ENCODE measurements around the gene RNPS1. TPM values are rescaled to one million over a fixed set of nuclear protein-coding genes. Genes with fewer than 3 reads are reported as not detected.

RNPS1 gene
- total and polyA plus RNA-seq, 9 of the 15 experiments (the other 6 are each of a cell fraction or from before 2014, with no cell fraction given) = 44.9 to 338 (median 202) TPM

DNA sequence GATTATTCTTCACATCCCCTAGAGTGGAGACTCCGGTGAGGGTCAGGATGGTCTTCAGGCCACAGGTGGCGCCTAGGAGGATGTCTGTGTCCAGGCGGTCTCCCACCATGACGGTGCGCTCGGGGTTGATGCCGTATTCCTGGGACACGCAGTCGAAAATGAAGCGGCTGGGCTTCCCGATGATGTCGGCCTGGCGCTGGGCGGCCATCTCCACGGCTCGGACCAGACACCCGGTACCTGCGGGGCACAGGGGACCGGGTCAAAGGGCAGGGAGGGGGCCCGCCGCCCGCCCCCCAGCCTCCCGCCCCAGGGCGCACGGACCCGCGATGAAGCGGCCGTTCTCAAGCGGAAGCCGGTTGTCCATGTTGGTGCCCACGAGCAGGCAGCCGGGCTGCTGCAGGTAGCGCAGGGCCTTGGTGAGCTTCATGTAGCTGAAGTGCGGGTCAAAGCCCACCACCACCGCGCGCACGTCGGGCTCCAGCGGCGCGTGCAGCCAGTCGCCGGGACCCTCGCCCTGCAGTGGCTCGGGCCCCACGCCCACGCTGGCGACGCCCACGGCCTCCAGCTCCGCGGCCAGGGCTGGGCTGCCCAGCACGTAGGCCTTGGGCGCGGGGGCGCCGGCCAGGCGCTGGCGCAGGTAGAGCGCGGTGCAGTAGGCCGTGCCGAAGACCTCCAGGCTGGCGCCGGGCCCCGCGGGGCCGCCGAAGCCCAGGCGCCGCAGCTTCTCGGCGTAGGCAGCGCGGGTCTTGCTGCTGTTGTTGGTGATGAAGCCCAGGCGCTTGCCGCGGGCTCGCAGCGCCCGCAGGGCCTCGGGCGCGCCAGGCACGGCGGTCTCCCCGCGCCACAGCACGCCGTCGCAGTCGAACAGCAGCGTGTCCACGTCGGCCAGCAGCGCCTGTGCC, 53.9 kb downstream of the RNPS1 start (continued):
- TF ChIP-seq MYC (IDR thresholded peaks at IDR 0.05; ENCODE audit: low read depth, low read length) (no peak), MYC (CRISPR knock-in tag; IDR thresholded peaks at IDR 0.05; ENCODE audit: borderline replicate concordance, low read depth) (no peak), ZNF79 (CRISPR knock-in tag; IDR thresholded peaks at IDR 0.05; ENCODE audit: low read depth) (no peak), FOXJ3 (CRISPR knock-in tag; IDR thresholded peaks at IDR 0.05) (no peak), ELF4 (CRISPR knock-in tag; IDR thresholded peaks at IDR 0.05) (no peak), BRCA1 (IDR thresholded peaks at IDR 0.05) (no peak), BRCA1 (CRISPR knock-in tag; IDR thresholded peaks at IDR 0.05) (no peak), ZFPM2 (CRISPR knock-in tag; IDR thresholded peaks at IDR 0.05) (no peak), ZNF586 (CRISPR knock-in tag; conservative IDR thresholded peaks at IDR 0.05) (no peak), ZBED1 (IDR thresholded peaks at IDR 0.05) (no peak), ZNF717 (CRISPR knock-in tag; IDR thresholded peaks at IDR 0.05) (no peak), EGR1 (conservative IDR thresholded peaks at IDR 0.05) (peak; percentile 63), RFX1 (IDR thresholded peaks at IDR 0.05) (no peak), ERF (CRISPR knock-in tag; IDR thresholded peaks at IDR 0.05) (no peak), LCOR (CRISPR knock-in tag; IDR thresholded peaks at IDR 0.05) (no peak), HDAC1 (IDR thresholded peaks at IDR 0.05) (no peak), ELK3 (CRISPR knock-in tag; IDR thresholded peaks at IDR 0.05) (no peak), RBBP5 (IDR thresholded peaks at IDR 0.05; ENCODE audit: borderline replicate concordance, insufficient read depth, low read length, poor library complexity, severe bottlenecking) (peak; percentile 89), ZNF75A (CRISPR knock-in tag; IDR thresholded peaks at IDR 0.05) (no peak), HSF4 (CRISPR knock-in tag; IDR thresholded peaks at IDR 0.05; ENCODE audit: borderline replicate concordance) (no peak)
- TF ChIP-seq, protein P1, sequence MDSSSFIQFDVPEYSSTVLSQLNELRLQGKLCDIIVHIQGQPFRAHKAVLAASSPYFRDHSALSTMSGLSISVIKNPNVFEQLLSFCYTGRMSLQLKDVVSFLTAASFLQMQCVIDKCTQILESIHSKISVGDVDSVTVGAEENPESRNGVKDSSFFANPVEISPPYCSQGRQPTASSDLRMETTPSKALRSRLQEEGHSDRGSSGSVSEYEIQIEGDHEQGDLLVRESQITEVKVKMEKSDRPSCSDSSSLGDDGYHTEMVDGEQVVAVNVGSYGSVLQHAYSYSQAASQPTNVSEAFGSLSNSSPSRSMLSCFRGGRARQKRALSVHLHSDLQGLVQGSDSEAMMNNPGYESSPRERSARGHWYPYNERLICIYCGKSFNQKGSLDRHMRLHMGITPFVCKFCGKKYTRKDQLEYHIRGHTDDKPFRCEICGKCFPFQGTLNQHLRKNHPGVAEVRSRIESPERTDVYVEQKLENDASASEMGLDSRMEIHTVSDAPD (CRISPR knock-in tag; IDR thresholded peaks at IDR 0.05) = no peak
- TF ChIP-seq, protein P2, sequence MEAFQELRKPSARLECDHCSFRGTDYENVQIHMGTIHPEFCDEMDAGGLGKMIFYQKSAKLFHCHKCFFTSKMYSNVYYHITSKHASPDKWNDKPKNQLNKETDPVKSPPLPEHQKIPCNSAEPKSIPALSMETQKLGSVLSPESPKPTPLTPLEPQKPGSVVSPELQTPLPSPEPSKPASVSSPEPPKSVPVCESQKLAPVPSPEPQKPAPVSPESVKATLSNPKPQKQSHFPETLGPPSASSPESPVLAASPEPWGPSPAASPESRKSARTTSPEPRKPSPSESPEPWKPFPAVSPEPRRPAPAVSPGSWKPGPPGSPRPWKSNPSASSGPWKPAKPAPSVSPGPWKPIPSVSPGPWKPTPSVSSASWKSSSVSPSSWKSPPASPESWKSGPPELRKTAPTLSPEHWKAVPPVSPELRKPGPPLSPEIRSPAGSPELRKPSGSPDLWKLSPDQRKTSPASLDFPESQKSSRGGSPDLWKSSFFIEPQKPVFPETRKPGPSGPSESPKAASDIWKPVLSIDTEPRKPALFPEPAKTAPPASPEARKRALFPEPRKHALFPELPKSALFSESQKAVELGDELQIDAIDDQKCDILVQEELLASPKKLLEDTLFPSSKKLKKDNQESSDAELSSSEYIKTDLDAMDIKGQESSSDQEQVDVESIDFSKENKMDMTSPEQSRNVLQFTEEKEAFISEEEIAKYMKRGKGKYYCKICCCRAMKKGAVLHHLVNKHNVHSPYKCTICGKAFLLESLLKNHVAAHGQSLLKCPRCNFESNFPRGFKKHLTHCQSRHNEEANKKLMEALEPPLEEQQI (IDR thresholded peaks at IDR 0.05) = no peak
- TF ChIP-seq, protein P3, sequence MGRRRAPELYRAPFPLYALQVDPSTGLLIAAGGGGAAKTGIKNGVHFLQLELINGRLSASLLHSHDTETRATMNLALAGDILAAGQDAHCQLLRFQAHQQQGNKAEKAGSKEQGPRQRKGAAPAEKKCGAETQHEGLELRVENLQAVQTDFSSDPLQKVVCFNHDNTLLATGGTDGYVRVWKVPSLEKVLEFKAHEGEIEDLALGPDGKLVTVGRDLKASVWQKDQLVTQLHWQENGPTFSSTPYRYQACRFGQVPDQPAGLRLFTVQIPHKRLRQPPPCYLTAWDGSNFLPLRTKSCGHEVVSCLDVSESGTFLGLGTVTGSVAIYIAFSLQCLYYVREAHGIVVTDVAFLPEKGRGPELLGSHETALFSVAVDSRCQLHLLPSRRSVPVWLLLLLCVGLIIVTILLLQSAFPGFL (CRISPR knock-in tag; IDR thresholded peaks at IDR 0.05) = no peak

Data from K562 (cell line).